Measurements from ENCODE around the gene S100A7A. TPM values are rescaled to one million over a fixed set of nuclear protein-coding genes. Genes with fewer than 3 reads are reported as not detected.

The S100A7A gene
- total and polyA plus RNA-seq, 2 of the 13 experiments (the other 11 are each of a cell fraction or from before 2014, with no cell fraction given) = not detected

DNA sequence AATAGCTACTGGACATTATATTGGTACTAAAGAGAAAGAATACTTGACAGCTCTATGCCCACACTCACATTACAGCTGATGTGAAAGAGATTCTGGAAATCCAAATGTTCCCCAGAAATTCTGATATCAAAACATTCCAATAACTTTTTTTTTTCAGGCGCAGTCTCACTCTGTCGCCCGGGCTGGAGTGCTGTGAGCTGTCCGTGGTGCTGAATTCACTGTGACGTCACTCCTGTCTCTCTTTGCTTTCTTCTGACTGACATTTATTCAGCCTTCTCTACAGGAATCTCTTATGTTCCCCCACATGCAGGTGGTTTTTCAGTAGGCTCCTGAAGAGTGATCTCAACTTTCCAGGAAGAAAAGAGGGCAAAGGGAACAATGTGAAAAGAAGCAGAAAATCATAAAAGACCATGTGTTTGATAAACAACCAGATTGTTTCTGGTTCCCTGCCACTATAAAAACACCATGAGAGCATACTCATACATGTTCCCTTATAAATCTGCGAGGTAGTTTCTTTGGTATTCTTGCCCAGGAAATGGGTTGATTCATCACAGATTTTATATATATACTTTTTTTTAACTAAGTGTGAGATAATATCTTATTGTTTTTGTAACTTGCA, 6.2 kb downstream of the S100A7A start (continued):
- TF ChIP-seq, protein P1, sequence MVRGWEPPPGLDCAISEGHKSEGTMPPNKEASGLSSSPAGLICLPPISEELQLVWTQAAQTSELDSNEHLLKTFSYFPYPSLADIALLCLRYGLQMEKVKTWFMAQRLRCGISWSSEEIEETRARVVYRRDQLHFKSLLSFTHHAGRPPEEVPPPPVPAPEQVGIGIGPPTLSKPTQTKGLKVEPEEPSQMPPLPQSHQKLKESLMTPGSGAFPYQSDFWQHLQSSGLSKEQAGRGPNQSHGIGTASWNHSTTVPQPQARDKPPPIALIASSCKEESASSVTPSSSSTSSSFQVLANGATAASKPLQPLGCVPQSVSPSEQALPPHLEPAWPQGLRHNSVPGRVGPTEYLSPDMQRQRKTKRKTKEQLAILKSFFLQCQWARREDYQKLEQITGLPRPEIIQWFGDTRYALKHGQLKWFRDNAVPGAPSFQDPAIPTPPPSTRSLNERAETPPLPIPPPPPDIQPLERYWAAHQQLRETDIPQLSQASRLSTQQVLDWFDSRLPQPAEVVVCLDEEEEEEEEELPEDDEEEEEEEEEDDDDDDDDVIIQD (CRISPR knock-in tag; IDR thresholded peaks at IDR 0.05; ENCODE audit: low read depth) = no peak
- TF ChIP-seq ZNF44 (CRISPR knock-in tag; IDR thresholded peaks at IDR 0.05) (no peak), PTBP1 (IDR thresholded peaks at IDR 0.05; ENCODE audit: low read depth, low read length, poor library complexity, severe bottlenecking) (no peak), SMAD3 (CRISPR knock-in tag; IDR thresholded peaks at IDR 0.05) (peak; percentile 82), KDM6A (CRISPR knock-in tag; IDR thresholded peaks at IDR 0.05; ENCODE audit: low read depth) (no peak), ZMAT3 (CRISPR knock-in tag; conservative IDR thresholded peaks at IDR 0.05) (no peak), SMAD9 (CRISPR knock-in tag; IDR thresholded peaks at IDR 0.05) (no peak), GLI4 (CRISPR knock-in tag; IDR thresholded peaks at IDR 0.05; ENCODE audit: borderline replicate concordance) (no peak), ZNF225 (CRISPR knock-in tag; IDR thresholded peaks at IDR 0.05) (no peak), HMG20A (CRISPR knock-in tag; IDR thresholded peaks at IDR 0.05; ENCODE audit: borderline replicate concordance) (no peak), RFXAP (CRISPR knock-in tag; IDR thresholded peaks at IDR 0.05; ENCODE audit: borderline replicate concordance) (0 out of 2 replicates have a peak, but pooled peaks have one; percentile 21), ZFP82 (CRISPR knock-in tag; IDR thresholded peaks at IDR 0.05; ENCODE audit: borderline replicate concordance) (no peak), RARG (CRISPR knock-in tag; IDR thresholded peaks at IDR 0.05; ENCODE audit: low read depth) (no peak)
- TF ChIP-seq, protein P2, sequence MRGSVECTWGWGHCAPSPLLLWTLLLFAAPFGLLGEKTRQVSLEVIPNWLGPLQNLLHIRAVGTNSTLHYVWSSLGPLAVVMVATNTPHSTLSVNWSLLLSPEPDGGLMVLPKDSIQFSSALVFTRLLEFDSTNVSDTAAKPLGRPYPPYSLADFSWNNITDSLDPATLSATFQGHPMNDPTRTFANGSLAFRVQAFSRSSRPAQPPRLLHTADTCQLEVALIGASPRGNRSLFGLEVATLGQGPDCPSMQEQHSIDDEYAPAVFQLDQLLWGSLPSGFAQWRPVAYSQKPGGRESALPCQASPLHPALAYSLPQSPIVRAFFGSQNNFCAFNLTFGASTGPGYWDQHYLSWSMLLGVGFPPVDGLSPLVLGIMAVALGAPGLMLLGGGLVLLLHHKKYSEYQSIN (CRISPR knock-in tag; IDR thresholded peaks at IDR 0.05; ENCODE audit: borderline replicate concordance) = no peak
- TF ChIP-seq, protein P3, sequence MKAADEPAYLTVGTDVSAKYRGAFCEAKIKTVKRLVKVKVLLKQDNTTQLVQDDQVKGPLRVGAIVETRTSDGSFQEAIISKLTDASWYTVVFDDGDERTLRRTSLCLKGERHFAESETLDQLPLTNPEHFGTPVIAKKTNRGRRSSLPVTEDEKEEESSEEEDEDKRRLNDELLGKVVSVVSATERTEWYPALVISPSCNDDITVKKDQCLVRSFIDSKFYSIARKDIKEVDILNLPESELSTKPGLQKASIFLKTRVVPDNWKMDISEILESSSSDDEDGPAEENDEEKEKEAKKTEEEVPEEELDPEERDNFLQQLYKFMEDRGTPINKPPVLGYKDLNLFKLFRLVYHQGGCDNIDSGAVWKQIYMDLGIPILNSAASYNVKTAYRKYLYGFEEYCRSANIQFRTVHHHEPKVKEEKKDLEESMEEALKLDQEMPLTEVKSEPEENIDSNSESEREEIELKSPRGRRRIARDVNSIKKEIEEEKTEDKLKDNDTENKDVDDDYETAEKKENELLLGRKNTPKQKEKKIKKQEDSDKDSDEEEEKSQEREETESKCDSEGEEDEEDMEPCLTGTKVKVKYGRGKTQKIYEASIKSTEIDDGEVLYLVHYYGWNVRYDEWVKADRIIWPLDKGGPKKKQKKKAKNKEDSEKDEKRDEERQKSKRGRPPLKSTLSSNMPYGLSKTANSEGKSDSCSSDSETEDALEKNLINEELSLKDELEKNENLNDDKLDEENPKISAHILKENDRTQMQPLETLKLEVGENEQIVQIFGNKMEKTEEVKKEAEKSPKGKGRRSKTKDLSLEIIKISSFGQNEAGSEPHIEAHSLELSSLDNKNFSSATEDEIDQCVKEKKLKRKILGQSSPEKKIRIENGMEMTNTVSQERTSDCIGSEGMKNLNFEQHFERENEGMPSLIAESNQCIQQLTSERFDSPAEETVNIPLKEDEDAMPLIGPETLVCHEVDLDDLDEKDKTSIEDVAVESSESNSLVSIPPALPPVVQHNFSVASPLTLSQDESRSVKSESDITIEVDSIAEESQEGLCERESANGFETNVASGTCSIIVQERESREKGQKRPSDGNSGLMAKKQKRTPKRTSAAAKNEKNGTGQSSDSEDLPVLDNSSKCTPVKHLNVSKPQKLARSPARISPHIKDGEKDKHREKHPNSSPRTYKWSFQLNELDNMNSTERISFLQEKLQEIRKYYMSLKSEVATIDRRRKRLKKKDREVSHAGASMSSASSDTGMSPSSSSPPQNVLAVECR (CRISPR knock-in tag; IDR thresholded peaks at IDR 0.05; ENCODE audit: borderline replicate concordance) = no peak
- TF ChIP-seq, protein P4, sequence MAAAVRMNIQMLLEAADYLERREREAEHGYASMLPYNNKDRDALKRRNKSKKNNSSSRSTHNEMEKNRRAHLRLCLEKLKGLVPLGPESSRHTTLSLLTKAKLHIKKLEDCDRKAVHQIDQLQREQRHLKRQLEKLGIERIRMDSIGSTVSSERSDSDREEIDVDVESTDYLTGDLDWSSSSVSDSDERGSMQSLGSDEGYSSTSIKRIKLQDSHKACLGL (CRISPR knock-in tag; IDR thresholded peaks at IDR 0.05) = no peak
- TF ChIP-seq, protein P5, sequence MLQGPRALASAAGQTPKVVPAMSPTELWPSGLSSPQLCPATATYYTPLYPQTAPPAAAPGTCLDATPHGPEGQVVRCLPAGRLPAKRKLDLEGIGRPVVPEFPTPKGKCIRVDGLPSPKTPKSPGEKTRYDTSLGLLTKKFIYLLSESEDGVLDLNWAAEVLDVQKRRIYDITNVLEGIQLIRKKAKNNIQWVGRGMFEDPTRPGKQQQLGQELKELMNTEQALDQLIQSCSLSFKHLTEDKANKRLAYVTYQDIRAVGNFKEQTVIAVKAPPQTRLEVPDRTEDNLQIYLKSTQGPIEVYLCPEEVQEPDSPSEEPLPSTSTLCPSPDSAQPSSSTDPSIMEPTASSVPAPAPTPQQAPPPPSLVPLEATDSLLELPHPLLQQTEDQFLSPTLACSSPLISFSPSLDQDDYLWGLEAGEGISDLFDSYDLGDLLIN (CRISPR knock-in tag; IDR thresholded peaks at IDR 0.05; ENCODE audit: borderline replicate concordance) = no peak
- TF ChIP-seq, protein P6, sequence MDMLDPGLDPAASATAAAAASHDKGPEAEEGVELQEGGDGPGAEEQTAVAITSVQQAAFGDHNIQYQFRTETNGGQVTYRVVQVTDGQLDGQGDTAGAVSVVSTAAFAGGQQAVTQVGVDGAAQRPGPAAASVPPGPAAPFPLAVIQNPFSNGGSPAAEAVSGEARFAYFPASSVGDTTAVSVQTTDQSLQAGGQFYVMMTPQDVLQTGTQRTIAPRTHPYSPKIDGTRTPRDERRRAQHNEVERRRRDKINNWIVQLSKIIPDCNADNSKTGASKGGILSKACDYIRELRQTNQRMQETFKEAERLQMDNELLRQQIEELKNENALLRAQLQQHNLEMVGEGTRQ (IDR thresholded peaks at IDR 0.05; ENCODE audit: low read depth, low read length) = no peak
- TF ChIP-seq, protein P6 (CRISPR knock-in tag; IDR thresholded peaks at IDR 0.05; ENCODE audit: borderline replicate concordance) = no peak
